Muscle of leg (tissue), 11 donors: ENCODE results near the gene DCC. TPM values are rescaled to one million over a fixed set of nuclear protein-coding genes. Genes with fewer than 3 reads are reported as not detected.

Experiments used
- DNase-seq: peaks from one replicate; pipeline ENCODE4 v3.0.0; 2013
- H3K27ac ChIP-seq: one replicate; pipeline ENCODE4 v1.5.1; 2013; ENCODE audit warnings: mild to moderate bottlenecking, low read length, control low read depth
- H3K27me3 ChIP-seq: one replicate; pipeline ENCODE4 v1.6.1; 2013; ENCODE audit warnings: low read length; ENCODE audit not compliant: control insufficient read depth, insufficient read depth
- H3K36me3 ChIP-seq: one replicate; pipeline ENCODE4 v1.6.1; 2013; ENCODE audit warnings: low read length; ENCODE audit not compliant: control insufficient read depth, insufficient read depth
- H3K4me1 ChIP-seq: one replicate; pipeline ENCODE4 v1.6.1; 2013; ENCODE audit warnings: low read length; ENCODE audit not compliant: control insufficient read depth, insufficient read depth
- H3K4me3 ChIP-seq: one replicate; pipeline ENCODE4 v1.5.1; 2013; ENCODE audit warnings: low read length, control low read depth
- H3K9me3 ChIP-seq: replicated peaks from 2 replicates; pipeline ENCODE4 v1.6.1; 2013; ENCODE audit warnings: low read depth, low read length; ENCODE audit not compliant: control insufficient read depth
- WGBS: methylation state at CpG from one replicate; pipeline ENCODE4 v1.1.5; 2013; ENCODE audit warnings: missing lambda C conversion rate; ENCODE audit not compliant: insufficient coverage; 5-methylcytosine and 5-hydroxymethylcytosine counted together
- polyA plus RNA-seq, 8 donors: library from polyadenylated mRNA; unstranded; fragments of 120-200 nt; gene quantifications; one replicate each; pipeline versions ENCODE4 v1.2.1 to v1.2.3, GENCODE V29; 2013; ENCODE audit warnings: inconsistent platforms in 1 of 8, low replicate concordance in 1 of 8; ENCODE audit not compliant: insufficient read length in 8 of 8, insufficient read depth in 1 of 8
- total RNA-seq: library from RNA; stranded (reverse); fragments of 120-200 nt; gene quantifications from one replicate; pipeline ENCODE4 v1.2.4, GENCODE V29; 2013

DCC gene
- total and polyA plus RNA-seq, 9 donors: 0.06 to 0.46 (median 0.13) TPM

DNA sequence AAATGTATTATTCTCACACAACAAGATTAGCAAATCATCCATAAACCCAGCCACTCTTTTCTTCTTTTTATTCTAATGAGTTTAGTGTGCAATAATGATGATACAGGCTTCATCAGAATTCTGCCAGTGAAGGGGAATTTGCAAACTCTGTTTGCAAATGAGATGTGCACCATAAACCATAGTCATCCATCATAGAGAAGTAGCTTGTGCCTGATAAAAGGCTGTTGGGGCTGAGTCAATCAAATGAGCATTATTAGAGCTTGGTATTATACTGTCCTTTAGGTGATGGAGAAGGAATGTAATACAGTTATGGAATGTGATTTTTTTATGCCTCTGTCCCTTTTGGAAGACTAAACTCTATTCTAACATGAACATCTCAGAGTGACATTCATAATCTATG lies 101.8 kb downstream of the DCC start:
- Histone ChIP-seq H3K27me3 (no peaks in the 10 kb centered on the region), H3K9me3 (no peaks in the 10 kb centered on the region), H3K36me3 (no peaks in the 10 kb centered on the region), H3K27ac (no peak overlapping the region), H3K4me3 (no peak overlapping the region), H3K4me1 (no peaks in the 10 kb centered on the region)
- no peak for DNase-seq

DNA sequence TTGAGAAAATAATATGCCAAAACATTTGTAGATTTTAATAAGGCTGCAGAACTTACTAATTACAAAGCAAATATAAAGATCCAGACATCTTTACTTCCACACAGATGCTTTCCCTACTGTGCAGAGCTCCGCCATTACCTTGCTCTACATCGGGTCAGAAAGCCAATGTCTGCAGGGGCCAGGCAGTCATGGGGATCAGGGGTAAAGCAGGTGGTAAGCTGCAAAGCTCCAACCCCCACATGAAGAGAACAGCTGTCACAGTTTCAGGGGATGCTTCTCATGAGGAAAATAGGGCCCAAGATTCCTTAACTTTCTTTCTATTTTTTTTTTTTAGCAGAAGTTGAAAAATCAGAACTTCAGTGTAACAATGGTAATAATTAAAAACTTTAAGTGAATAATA lies 102.7 kb downstream of the DCC start:
- no peaks in the 10 kb centered on the region for H3K27me3 ChIP-seq
- H3K27ac ChIP-seq: no peak overlapping the region
- H3K9me3 ChIP-seq: no peaks in the 10 kb centered on the region
- no peaks in the 10 kb centered on the region for H3K4me1 ChIP-seq
- no peak for DNase-seq
- no peaks in the 10 kb centered on the region for H3K36me3 ChIP-seq
- WGBS: no CpG with 5 or more reads among the region's 2 CpGs
- no peak overlapping the region for H3K4me3 ChIP-seq

DNA sequence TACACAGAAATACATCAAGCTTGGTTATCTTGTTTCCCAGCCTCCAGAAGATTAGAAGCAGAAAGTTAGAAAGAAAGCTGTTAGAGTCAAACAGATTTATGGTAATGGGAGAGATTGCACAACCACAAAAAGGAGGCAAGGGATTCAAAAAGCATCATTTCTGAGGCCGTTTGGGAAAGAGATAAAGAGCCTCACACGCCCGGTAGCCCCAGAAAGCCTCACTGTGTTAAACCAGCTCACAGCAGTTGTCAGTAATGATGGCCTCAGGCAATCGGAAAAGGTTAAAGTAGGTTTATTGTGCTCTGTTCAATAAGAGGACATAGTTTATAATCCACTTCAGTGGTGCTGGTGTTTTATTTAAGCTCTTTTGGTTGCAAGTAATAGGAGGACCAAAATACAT lies 111.3 kb downstream of the DCC start:
- Histone ChIP-seq H3K27ac (no peak overlapping the region), H3K36me3 (no peaks in the 10 kb centered on the region), H3K27me3 (no peaks in the 10 kb centered on the region), H3K4me3 (no peak overlapping the region), H3K9me3 (no peaks in the 10 kb centered on the region), H3K4me1 (no peaks in the 10 kb centered on the region)
- 14% methylated on average over 1 of the region's 4 CpGs for WGBS
- DNase-seq: no peak

DNA sequence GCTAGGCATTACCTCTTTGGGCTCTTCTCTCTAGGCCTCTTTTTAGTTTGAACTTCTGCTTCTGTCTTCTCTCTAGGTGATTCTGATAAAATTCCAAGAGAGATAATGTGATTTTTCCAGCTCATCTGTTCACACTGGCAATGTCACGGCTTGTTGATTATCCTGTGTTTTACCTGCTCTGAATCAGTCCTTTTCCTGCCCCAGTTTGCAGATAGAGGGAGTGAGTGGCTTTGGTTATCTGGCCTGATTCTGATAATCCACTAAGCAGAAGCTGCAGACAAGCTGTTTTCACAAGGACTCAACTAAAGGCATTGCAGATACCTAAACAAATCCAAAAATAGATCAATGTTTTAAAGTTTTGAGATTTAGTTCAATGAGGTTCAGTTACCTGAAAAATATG lies 111.9 kb downstream of the DCC start:
- Histone ChIP-seq H3K4me1 (no peaks in the 10 kb centered on the region), H3K36me3 (no peaks in the 10 kb centered on the region), H3K9me3 (no peaks in the 10 kb centered on the region), H3K4me3 (no peak overlapping the region), H3K27ac (no peak overlapping the region), H3K27me3 (no peaks in the 10 kb centered on the region)
- DNase-seq: no peak
- WGBS: no CpG with 5 or more reads among the region's 1 CpG

DNA sequence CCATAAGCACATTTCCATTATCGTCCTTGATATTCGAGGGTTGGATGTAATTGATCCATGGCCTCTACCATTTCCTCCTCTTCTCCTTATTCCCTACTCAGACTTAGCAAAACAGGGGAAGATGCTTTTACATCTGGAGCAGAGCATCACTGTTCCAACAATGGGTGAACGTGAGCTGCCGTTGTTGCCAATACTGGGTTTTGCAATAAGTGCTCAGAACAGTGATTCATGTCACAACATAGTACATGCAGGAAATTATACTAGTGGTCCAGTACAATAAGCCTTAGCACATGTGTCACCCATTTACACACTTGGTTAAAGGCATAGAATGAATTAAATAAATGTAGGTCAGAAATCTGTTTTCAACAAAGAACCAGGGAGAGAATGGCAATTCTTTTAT lies 112.4 kb downstream of the DCC start:
- no peaks in the 10 kb centered on the region for H3K4me1 ChIP-seq
- no peak overlapping the region for H3K4me3 ChIP-seq
- 83% methylated on average over 1 of the region's 4 CpGs for WGBS
- no peaks in the 10 kb centered on the region for H3K9me3 ChIP-seq
- H3K36me3 ChIP-seq: no peaks in the 10 kb centered on the region
- no peak for DNase-seq
- H3K27me3 ChIP-seq: no peaks in the 10 kb centered on the region
- no peak overlapping the region for H3K27ac ChIP-seq

DNA sequence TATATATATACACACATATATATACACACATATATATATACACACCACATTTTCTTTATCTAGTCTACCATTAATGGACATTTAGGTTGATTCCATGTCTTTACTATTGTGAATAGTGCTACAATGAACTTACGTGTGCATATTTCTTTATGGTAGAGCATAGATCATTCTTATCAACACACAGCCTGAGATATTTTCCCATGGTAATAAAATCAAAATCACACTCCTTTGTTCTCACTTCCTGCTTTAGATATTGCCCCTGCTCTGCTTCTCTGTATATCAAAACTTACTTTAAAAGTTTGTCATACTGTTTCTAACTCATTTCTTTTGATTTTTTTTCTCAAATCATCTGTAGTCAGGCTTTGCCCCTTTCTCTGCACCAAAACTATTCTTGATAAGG lies 119.9 kb downstream of the DCC start:
- Histone ChIP-seq H3K27me3 (no peaks in the 10 kb centered on the region), H3K27ac (no peak overlapping the region), H3K4me3 (no peak overlapping the region), H3K4me1 (no peaks in the 10 kb centered on the region), H3K9me3 (no peaks in the 10 kb centered on the region), H3K36me3 (no peaks in the 10 kb centered on the region)
- WGBS: no CpG with 5 or more reads among the region's 1 CpG
- no peak for DNase-seq

DNA sequence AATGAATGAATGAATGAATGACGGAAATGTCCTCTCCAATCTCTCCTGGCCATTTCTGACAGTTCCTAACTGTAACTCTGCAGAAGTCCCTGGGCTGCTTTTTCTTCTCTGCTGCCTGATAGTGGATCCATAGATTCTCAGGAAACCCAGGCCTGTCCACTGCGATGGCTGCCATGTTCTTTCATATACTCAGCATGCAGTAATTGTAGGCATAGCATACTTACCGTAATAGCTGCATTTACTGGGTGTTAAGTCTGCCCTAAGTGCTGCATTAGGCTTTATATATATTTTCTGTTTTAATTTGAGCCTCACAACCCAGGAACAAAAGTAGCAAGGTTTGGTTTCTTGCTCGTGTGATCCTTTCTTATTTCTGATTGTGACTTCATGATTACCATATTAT lies 122.9 kb downstream of the DCC start:
- Histone ChIP-seq H3K4me1 (no peaks in the 10 kb centered on the region), H3K27ac (no peak overlapping the region)
- no CpG with 5 or more reads among the region's 4 CpGs for WGBS

DNA sequence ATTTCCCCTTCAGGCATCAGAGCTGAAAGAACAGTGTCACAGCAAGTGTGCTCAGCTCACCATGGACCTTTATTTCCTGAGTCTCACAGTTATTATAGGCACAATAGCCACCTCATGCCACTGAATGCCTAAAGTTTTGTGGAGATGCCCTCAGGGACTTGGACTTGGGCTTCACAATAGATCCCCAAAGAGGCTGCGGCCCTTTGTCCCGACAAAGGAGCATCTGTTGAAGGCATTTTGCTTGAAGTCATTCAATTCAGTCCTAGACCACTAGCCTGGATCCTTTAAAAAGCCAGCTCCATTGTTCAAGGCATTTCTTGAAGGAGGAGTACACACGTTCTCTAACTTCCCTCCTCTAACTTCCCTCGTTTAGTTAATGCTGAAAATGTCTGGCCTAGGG lies 125.4 kb downstream of the DCC start:
- DNase-seq: no peak
- Histone ChIP-seq H3K4me3 (no peak overlapping the region), H3K36me3 (no peaks in the 10 kb centered on the region), H3K4me1 (no peaks in the 10 kb centered on the region), H3K27me3 (no peaks in the 10 kb centered on the region), H3K9me3 (no peaks in the 10 kb centered on the region), H3K27ac (no peak overlapping the region)
- 83% methylated on average over 2 of the region's 4 CpGs for WGBS

More for the DNA sequence above, 122.9 kb downstream of the DCC start:
- Histone ChIP-seq H3K36me3 (no peaks in the 10 kb centered on the region), H3K4me3 (no peak overlapping the region), H3K9me3 (no peaks in the 10 kb centered on the region), H3K27me3 (no peaks in the 10 kb centered on the region)
- DNase-seq: no peak

DNA sequence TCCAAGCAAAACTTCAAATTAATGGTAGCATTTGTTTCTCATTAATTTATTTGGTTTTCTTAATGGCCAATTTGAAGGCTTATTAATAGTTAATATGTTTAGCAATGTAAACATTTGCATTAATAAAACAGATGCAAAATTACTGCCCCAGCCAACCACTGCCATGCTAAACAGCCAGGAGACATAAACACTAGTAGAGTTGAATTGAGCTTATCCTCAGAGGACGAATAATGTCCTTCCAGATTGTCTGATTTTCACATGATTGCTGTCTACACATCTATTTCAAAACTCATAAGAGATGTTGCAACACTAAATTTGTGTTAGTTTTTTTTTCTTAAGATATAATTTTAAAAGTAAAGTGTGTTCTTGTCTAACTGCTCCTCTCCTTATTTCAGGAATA lies 128.5 kb downstream of the DCC start:
- Histone ChIP-seq H3K9me3 (no peaks in the 10 kb centered on the region), H3K27me3 (no peaks in the 10 kb centered on the region), H3K4me3 (no peak overlapping the region), H3K4me1 (no peaks in the 10 kb centered on the region), H3K36me3 (no peaks in the 10 kb centered on the region), H3K27ac (no peak overlapping the region)
- no CpG with 5 or more reads among the region's 1 CpG for WGBS
- no peak for DNase-seq

DNA sequence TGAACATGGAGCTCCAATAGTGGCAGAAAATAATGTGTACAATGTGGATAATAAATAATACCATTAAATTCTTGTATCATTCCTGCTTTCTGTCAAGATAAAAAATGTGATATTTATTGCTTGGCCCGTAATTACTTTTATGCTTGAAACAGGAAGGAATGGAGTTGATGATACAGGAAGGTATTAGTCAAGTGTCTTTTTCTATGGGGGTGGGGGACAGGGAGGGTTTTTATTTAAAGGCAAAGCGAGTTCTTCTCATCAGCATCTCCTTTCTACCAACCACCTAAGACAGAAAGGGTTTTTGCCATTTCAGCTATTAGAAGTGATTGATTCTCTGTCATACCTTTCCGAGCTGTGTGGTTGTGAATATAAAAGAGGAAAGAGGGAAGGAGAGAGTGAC lies 135.3 kb downstream of the DCC start:
- no peaks in the 10 kb centered on the region for H3K4me1 ChIP-seq
- H3K27ac ChIP-seq: no peak overlapping the region
- H3K36me3 ChIP-seq: no peaks in the 10 kb centered on the region
- no peaks in the 10 kb centered on the region for H3K9me3 ChIP-seq
- WGBS: 70% methylated on average over 2 of the region's 3 CpGs
- no peak overlapping the region for H3K4me3 ChIP-seq
- H3K27me3 ChIP-seq: no peaks in the 10 kb centered on the region
- no peak for DNase-seq

DNA sequence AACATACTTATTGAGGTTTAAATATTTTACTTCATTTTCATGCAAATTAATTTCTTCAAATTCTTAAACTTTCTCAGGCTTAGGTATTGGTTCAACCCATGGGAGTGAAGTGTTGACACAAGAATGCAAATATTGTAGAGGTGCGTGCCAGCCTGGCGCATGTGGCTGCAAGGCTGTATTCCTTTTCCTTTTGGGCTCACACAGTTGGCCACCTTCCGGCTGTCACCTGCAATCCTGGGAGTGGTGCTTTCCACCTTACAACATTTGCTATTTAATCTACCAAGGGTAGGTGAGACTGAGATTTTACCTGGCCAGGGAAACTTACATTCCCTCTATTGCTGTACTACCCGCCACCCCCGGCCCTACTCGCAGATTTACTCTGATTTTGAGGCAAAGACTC lies 141.1 kb downstream of the DCC start:
- 81% methylated on average over 3 of the region's 6 CpGs for WGBS
- Histone ChIP-seq H3K4me3 (no peak overlapping the region), H3K4me1 (no peaks in the 10 kb centered on the region), H3K27ac (no peak overlapping the region), H3K9me3 (no peaks in the 10 kb centered on the region), H3K27me3 (no peaks in the 10 kb centered on the region), H3K36me3 (no peaks in the 10 kb centered on the region)
- no peak for DNase-seq
